HG03280 (cell line): ENCODE data around the gene SPART.
"Not testable (repeated sequence)": the region's sequence is repeated elsewhere in the genome, so short reads cannot be mapped to it uniquely, and the experiment has no call there.

Source experiments
- ATAC-seq: cut with Tn5 transposase; IDR thresholded peaks from one replicate; pipeline ENCODE4 v1.9.1; 2021; ENCODE audit warnings: mild to moderate bottlenecking, moderate library complexity; ENCODE audit not compliant: unreplicated experiment

Gene SPART

GRCh38 chr13:36323408-36323807 is 22.8 kb downstream of the SPART start:
- no peak for ATAC-seq

DNA sequence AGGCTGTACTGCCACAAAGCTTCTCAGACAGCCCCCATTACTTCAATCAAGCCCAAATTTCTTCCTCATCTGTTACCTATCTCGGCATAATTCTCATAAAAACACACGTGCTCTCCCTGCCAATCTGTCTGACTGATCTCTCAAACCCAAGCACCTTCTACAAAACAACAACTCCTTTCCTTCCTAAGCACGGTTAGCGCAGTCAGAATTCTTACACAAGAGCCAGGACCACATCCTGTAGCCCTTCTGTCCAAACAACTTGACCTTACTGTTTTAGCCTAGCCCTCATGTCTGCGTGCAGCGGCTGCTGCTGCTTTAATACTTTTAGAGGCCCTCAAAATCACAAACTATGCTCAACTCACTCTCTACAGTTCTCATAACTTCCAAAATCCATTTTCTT is 26.4 kb downstream of the SPART start:
- ATAC-seq = not testable (repeated sequence)

DNA sequence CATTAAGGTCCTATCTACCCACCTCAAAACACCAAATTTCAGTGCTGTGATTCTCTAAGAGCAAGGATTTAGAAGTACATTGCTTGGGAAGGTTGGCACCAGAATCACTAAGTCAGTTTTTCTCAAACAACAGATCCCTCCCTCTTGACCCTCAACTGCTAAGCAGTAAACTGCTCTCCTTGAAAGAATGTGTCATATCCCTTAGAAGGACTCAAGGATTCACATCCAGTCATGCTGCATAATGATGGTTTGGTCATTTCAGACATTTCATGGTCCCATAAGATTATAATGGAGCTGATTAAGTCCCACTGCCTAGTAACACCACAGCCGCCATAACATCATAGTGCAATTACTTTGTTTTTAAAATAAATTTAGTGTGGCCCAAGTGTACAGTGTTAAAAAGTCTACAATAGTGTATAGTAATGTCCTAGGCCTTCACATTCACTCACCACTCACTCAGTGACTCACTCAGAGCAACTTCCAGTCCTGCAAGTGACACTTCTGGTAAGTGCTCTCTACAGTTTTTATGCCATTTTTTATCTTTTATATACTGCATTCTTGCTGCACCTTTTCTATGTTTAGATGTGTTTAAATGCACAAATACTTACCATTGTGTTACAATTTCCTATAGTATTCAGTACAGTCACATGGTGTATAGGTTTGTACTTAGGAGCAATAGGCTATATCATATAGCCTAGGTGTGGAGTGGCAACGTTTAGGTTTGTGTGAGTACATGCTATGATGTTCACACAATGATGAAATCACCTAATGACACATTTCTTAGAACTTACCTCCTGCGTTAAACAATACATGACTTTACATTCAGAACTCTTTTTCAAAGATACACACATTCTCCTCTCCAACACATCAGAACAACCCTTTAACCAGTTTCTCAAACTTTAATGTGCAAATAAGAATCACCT is 32.9 kb downstream of the SPART start:
- ATAC-seq = no peak

- no peak for ATAC-seq
Measured at GRCh38 chr13:36310417-36311108, 35.6 kb downstream of the SPART start.

- no peak for ATAC-seq
Measured at GRCh38 chr13:36302289-36302688, 43.9 kb downstream of the SPART start.

DNA sequence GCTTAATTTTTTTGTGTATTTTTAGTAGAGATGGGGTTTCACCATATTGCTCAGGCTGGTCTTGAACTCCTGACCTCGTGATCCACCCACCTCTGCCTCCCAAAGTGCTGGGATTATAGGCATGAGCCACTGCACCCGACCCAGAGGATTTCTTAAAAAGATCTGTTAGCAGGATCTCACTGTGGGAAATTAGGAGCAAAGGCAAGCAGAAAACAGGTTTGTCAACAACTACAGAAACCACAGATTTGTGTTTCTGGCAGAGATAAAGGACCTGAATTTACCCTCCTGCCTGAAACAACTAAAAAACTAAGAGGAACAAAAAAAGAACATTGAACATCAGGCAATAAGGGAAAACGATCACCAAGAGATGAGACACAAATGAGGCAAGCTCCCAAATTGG is 46.7 kb downstream of the SPART start:
- ATAC-seq = not testable (repeated sequence)

DNA sequence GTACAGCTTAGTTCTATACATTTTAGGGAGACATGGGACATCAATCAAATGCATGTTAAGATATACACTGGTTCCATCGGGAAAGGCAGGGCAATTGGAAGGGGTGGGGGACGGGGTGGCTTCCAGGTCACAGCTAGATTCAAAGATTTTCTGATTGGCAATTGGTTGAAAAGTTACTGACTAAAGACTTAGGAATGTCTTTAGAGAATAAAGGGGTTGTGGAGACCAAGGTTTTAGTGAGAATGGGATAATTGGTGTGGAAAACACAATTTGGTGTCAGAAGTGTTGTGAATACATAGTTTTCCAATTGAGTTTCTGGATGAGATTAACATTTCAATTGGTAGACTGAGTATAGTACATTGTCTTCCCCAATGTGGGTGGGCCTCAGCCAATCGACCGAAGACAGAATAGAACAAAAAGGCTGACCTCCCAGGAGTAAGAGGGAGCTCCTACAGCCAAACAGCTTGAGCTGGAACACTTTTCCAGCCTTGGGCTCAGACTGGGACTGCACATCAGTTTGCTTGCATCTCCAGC is 47.6 kb downstream of the SPART start:
- ATAC-seq = no peak

GRCh38 chr13:36297366-36298338 is 48.5 kb downstream of the SPART start, which contains the start of gene CCDC169:
Gene CCDC169, minus strand, starts transcription at chr13:36297814. Its CDS starts 95 bp downstream, at chr13:36297719.
- no peak for ATAC-seq

DNA sequence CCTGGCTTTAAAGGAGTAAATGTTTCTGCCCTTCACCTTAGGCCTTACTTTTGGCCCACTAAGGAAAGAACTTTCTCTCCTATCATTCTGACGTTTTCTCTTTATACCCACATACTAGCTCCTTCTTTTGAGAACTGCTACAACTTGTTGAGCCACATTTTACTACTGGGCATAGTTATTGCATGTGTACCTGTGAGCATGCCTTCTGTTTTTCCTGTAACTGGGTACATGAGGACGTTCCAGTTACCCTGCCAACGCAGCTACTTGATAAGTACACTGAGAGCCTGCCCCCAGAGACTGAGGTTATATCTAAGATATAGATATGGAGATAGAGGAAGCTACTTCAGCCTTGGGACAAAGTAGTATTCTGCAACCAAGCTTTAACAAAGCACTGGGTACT is 52.1 kb downstream of the SPART start:
- no peak for ATAC-seq

DNA sequence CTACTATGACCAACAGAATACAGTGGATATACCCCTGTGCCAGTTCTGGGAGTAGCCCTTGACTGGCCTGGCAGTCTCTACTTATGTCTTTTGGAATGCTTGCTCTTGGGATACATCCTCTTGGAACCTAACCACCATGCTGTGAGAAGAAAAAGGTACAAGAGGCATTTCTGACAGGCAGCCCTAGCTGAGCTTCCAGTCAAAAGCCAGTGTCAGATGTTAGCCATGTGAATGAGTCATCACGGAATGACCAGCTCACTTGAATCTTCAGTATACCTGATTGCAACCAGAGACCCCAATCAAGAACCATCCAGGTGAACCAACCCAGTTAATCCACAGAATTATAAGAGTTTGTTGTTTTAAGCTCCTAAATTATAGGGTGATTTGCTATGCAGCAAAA is 52.7 kb downstream of the SPART start:
- ATAC-seq = no peak

DNA sequence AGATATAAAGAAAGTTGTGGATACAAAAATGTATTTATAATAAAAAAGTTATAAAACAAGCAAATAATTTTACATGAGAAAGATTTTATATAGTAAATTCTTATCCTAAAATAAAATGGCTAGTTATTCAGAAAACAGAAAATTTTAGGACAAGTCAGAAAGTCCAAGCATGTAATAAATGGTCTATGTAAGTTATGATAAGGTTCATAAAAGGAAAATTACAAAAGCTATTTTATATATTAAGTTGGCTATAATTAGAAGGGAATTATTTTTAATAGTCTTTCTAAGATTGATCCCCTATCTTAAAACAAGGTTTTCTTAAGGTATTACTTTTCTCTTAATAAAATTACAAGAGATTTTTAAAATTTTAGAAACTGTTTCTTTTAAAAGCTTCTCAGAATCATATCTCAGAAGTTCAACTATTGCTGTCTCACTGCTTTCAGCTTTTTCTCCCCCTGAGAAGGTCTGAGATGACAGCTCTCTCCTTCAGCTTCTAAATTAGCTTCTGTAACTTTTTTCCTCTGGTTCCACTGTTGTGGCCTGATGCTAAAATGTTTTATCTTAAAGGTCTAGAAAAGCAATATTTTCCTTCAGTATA is 57.3 kb downstream of the SPART start:
- no peak for ATAC-seq

DNA sequence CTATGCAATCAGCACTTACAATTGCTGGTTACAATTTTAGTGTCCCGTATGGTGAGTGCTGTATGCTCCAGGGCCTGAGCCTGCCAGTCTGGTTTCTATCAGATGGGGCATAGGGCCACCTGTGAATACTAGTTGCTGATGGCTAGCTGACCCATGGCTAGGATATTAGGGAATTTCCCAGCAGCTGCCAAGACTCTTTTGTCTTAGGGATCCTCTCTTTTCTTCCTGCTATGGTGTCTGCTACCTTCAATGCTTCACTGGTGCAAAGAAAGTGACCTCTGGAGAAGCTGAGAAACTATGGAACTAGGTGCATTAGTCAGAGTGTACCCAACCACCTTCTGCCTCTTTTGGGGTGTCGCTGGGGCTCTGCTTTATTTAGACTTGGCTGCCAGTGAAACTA is 60.2 kb downstream of the SPART start:
- no peak for ATAC-seq

DNA sequence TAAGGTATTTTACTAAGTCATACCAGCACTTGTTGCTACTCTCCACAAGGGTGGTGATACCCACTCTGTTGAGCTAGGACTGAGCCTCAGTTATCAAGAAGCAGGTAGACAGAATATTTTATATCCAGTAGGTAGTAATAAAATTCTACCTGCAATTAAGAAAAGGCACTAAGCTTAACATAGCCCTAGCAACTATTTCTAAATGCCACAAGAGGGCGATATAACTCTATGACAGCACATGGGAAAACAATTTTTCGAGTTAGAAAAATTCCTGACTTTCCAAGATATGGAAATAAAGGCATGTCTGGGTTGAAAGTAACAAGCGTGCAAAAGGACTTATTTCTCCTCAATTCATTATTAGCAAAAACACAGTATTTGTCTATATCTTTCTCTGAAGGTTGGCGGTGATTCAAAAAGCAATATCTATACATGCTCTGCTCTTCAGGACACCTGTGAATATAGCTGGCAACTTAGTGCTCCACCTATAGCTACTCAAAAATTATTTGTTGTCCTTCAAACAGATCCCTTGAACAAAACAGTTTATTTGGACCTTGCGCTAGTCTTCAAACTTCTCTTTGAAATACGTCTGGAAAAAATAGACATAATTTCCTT is 63.3 kb downstream of the SPART start:
- no peak for ATAC-seq

DNA sequence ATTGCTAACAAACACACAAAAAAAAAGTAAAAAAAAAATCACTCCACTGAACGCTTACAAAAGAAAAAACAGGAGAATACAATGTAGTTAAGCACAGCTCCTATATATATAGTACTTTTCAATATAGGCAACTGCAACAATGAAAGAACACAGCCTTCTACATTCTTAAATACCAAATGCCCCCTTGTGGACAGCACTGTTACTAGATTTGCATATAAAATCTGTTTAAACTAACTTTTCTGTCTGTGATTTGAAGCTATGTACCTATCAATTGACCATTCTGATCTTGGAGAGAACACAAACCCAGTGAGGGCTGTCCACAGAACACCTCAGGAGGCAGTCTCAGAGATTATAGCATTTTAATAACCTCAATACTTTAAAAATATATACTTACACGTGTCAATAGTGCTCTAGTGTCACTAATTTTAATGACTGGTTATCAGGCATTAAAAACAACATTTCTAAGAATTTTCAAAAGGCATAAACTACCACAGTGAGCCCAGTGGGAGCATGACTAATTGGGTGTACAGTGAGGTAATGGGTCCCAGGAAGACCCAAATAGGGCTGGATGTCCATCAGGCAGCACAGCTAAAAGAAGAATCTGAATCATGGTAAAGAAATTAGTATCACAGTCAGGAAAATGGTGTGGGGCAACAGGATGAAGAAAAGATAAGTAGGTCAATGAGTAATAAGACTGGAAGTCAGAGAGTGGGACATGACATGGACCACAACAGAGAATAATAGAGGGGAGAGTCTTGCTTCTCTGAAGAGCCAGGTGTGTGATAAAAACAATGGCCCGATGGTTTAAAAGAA is 70.8 kb downstream of the SPART start:
- ATAC-seq = peak; percentile 58

DNA sequence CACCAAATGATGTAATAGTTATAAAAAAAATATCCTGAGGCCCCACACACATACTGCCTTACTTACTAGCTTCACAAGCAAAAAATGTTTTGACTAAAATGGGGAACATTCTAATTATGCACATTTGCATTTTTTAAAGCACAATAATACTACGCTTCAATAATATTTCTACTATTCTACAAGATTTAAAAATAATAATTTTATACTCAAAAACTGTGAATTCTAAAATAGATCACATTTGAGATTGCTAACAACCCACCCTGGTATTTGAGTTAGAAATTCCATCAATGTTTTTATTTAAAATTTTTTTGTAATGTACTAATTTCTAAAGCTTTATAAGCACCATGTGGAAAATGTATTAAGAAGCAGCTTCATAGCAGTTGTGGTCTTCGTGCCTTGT is 72.8 kb downstream of the SPART start:
- ATAC-seq = no peak

DNA sequence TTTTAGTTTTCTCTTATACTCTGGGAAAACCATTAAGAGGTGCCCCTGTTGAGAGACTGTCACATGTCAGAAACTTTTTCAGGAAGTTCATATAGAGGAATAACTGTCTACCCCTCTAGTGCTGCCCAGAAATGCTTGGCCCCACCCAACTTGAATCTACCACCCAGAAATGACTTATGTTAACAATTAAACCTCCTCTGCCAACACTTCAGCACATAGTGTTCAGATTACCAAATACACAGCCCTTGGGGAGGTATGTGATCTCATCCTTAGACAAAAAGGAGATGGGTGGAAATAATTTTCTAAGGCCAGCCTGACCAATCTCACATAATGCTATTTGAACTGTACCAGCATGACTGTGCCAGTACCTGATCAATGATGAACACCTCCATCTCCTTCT is 84.2 kb downstream of the SPART start:
- no peak for ATAC-seq

- ATAC-seq = no peak
Measured at GRCh38 chr13:36261011-36261410, 85.2 kb downstream of the SPART start.

- no peak for ATAC-seq
Measured at GRCh38 chr13:36259361-36260137, 86.6 kb downstream of the SPART start.
